SJSA1 (cell line): ENCODE data around the gene UBA7. TPM values are rescaled to one million over a fixed set of nuclear protein-coding genes. Genes with fewer than 3 reads are reported as not detected.
"Not testable (repeated sequence)": the region's sequence is repeated elsewhere in the genome, so short reads cannot be mapped to it uniquely, and the experiment has no call there.

ENCODE experiments used
- DNase-seq, 2 experiments: peaks; one replicate each; pipeline ENCODE4 v3.0.0-alpha.2; 2015 to 2020; ENCODE audit warnings: low spot score in 2 of 2, low read depth in 1 of 2
- H3K27ac ChIP-seq: fragments of 250-450 bp; sonication (Bioruptor Pico); 2 replicates; pipeline ENCODE4 v1.5.1; 2020; ENCODE audit warnings: mild to moderate bottlenecking, moderate library complexity
- H3K27me3 ChIP-seq: fragments of 250-450 bp; sonication (Bioruptor Pico); replicated peaks from 2 replicates; pipeline ENCODE4 v1.5.1; 2020; ENCODE audit warnings: mild to moderate bottlenecking, moderate library complexity
- H3K36me3 ChIP-seq: fragments of 250-450 bp; sonication (Bioruptor Pico); 2 replicates; pipeline ENCODE4 v1.5.1; 2020; ENCODE audit warnings: mild to moderate bottlenecking
- H3K4me1 ChIP-seq: fragments of 250-450 bp; sonication (Bioruptor Pico); replicated peaks from 2 replicates; pipeline ENCODE4 v1.6.1; 2021; ENCODE audit warnings: mild to moderate bottlenecking
- H3K4me3 ChIP-seq: fragments of 250-450 bp; sonication (Bioruptor Pico); 2 replicates; pipeline ENCODE4 v1.5.1; 2020; ENCODE audit warnings: mild to moderate bottlenecking
- H3K9me3 ChIP-seq: fragments of 250-450 bp; sonication (Bioruptor Pico); replicated peaks from 2 replicates; pipeline ENCODE4 v1.5.1; 2020; ENCODE audit warnings: mild to moderate bottlenecking
- total RNA-seq: library from RNA; depleted of rRNA; stranded (reverse); fragments of >200 nt; shearing (Covaris generic); gene quantifications from 2 replicates; pipeline ENCODE4 v1.2.3, GENCODE V29; 2014

The UBA7 gene
- total RNA-seq, 1 experiment from 2014 or later, result 11.7 TPM

- no peak for DNase-seq
- no peaks in the 10 kb centered on the region for H3K4me1 ChIP-seq
- H3K27me3 ChIP-seq, result no peaks in the 10 kb centered on the region
- H3K27ac ChIP-seq, result no peak overlapping the region
- H3K4me3 ChIP-seq, result no peak overlapping the region
- peaks cover 33% of the 10 kb centered on the region for H3K36me3 ChIP-seq
- no peaks in the 10 kb centered on the region for H3K9me3 ChIP-seq
These were observed 17.6 kb upstream of the UBA7 start for GRCh38 chr3:49831341-49831740.

- Histone ChIP-seq H3K36me3 (peaks cover 11% of the 10 kb centered on the region), H3K4me1 (no peaks in the 10 kb centered on the region), H3K27me3 (no peaks in the 10 kb centered on the region), H3K27ac (no peak overlapping the region), H3K4me3 (no peak overlapping the region), H3K9me3 (no peaks in the 10 kb centered on the region)
- no peak for DNase-seq
These were observed 12.3 kb upstream of the UBA7 start for GRCh38 chr3:49826016-49826415.

- not testable (repeated sequence) for H3K9me3 ChIP-seq, H3K27ac ChIP-seq, DNase-seq, H3K36me3 ChIP-seq, H3K4me1 ChIP-seq, H3K4me3 ChIP-seq, H3K27me3 ChIP-seq
These were observed 9.4 kb upstream of the UBA7 start for GRCh38 chr3:49823131-49823530.

GRCh38 chr3:49812916-49813496 is 747 bp downstream of the UBA7 start:
- no peak for DNase-seq
- no peaks in the 10 kb centered on the region for H3K27me3 ChIP-seq
- H3K36me3 ChIP-seq, result no peaks in the 10 kb centered on the region
- no peak overlapping the region for H3K27ac ChIP-seq
- H3K4me3 ChIP-seq, result peak overlapping the region; percentile 31
- peaks cover 9% of the 10 kb centered on the region for H3K4me1 ChIP-seq
- no peaks in the 10 kb centered on the region for H3K9me3 ChIP-seq

- peaks cover 9% of the 10 kb centered on the region for H3K4me1 ChIP-seq
- H3K27ac ChIP-seq, result no peak overlapping the region
- DNase-seq, result no peak
These were observed 6.2 kb downstream of the UBA7 start for GRCh38 chr3:49807431-49808114.

GRCh38 chr3:49806850-49807249 is 6.9 kb downstream of the UBA7 start:
- Histone ChIP-seq H3K27me3 (no peaks in the 10 kb centered on the region), H3K36me3 (peaks cover 3% of the 10 kb centered on the region; the same call in 1 of the 2 replicates), H3K4me3 (no peak overlapping the region), H3K4me1 (peaks cover 13% of the 10 kb centered on the region), H3K27ac (no peak overlapping the region), H3K9me3 (no peaks in the 10 kb centered on the region)
- DNase-seq, result no peak

More at GRCh38 chr3:49807431-49808114, 6.2 kb downstream of the UBA7 start:
- peaks cover 3% of the 10 kb centered on the region; the same call in 1 of the 2 replicates for H3K36me3 ChIP-seq
- no peaks in the 10 kb centered on the region for H3K27me3 ChIP-seq
- no peak overlapping the region for H3K4me3 ChIP-seq
- no peaks in the 10 kb centered on the region for H3K9me3 ChIP-seq

- H3K9me3 ChIP-seq, result no peaks in the 10 kb centered on the region
- H3K4me3 ChIP-seq, result no peak overlapping the region
- H3K36me3 ChIP-seq, result peaks cover 3% of the 10 kb centered on the region; the same call in 1 of the 2 replicates
- peaks cover 13% of the 10 kb centered on the region for H3K4me1 ChIP-seq
- no peaks in the 10 kb centered on the region for H3K27me3 ChIP-seq
- no peak for DNase-seq
- no peak overlapping the region for H3K27ac ChIP-seq
These were observed 7.7 kb downstream of the UBA7 start for GRCh38 chr3:49805897-49806701.

GRCh38 chr3:49805367-49805782 is 8.4 kb downstream of the UBA7 start:
- Histone ChIP-seq H3K9me3 (no peaks in the 10 kb centered on the region), H3K27me3 (no peaks in the 10 kb centered on the region), H3K4me1 (peaks cover 13% of the 10 kb centered on the region), H3K36me3 (peaks cover 3% of the 10 kb centered on the region; the same call in 1 of the 2 replicates), H3K27ac (no peak overlapping the region), H3K4me3 (no peak overlapping the region)
- DNase-seq, result no peak

GRCh38 chr3:49804141-49805041 is 9.4 kb downstream of the UBA7 start:
- no peak for DNase-seq
- H3K36me3 ChIP-seq, result peaks cover 3% of the 10 kb centered on the region; the same call in 1 of the 2 replicates
- H3K27me3 ChIP-seq, result no peaks in the 10 kb centered on the region
- no peak overlapping the region for H3K27ac ChIP-seq
- peak overlapping the region; percentile 80; the same call in 1 of the 2 replicates for H3K4me3 ChIP-seq
- no peaks in the 10 kb centered on the region for H3K9me3 ChIP-seq
- H3K4me1 ChIP-seq, result peaks cover 20% of the 10 kb centered on the region

GRCh38 chr3:49803465-49804140 is 10.2 kb downstream of the UBA7 start:
- H3K36me3 ChIP-seq, result peaks cover 3% of the 10 kb centered on the region; the same call in 1 of the 2 replicates
- no peaks in the 10 kb centered on the region for H3K9me3 ChIP-seq
- no peaks in the 10 kb centered on the region for H3K27me3 ChIP-seq
- H3K4me1 ChIP-seq, result peaks cover 21% of the 10 kb centered on the region
- no peak overlapping the region for H3K27ac ChIP-seq
- peak in 1 of 2 experiments; percentile 22 for DNase-seq
- H3K4me3 ChIP-seq, result peak overlapping the region; percentile 80

- Histone ChIP-seq H3K27ac (peak within 1 kb of the TSS; percentile 41; the same call in 1 of the 2 replicates), H3K4me1 (peaks cover 21% of the 10 kb centered on the region), H3K27me3 (no peaks in the 10 kb centered on the region), H3K4me3 (peak within 1 kb of the TSS; percentile 80), H3K36me3 (peaks cover 3% of the 10 kb centered on the region; the same call in 1 of the 2 replicates), H3K9me3 (no peaks in the 10 kb centered on the region)
- DNase-seq, result peak; percentile 80 to 82
These were observed 10.9 kb downstream of the UBA7 start, which contains the start of gene INKA1 for GRCh38 chr3:49802719-49803464. Gene INKA1, plus strand, starts transcription at chr3:49803261. Its CDS starts 132 bp downstream, at chr3:49803393.

GRCh38 chr3:49801160-49801559 is 12.6 kb downstream of the UBA7 start:
- no peak overlapping the region for H3K27ac ChIP-seq
- H3K4me3 ChIP-seq, result no peak overlapping the region
- no peak for DNase-seq
- H3K36me3 ChIP-seq, result peaks cover 3% of the 10 kb centered on the region; the same call in 1 of the 2 replicates
- H3K4me1 ChIP-seq, result peaks cover 21% of the 10 kb centered on the region
- H3K27me3 ChIP-seq, result no peaks in the 10 kb centered on the region
- H3K9me3 ChIP-seq, result no peaks in the 10 kb centered on the region
